ENCODE data around the gene MYO5A. TPM values are rescaled to one million over a fixed set of nuclear protein-coding genes. Genes with fewer than 3 reads are reported as not detected.
A peak's percentile ranks its signal among the peaks of the same experiment; 100 is the strongest.
"Not testable (repeated sequence)": the region's sequence is repeated elsewhere in the genome, so short reads cannot be mapped to it uniquely, and the experiment has no call there.

MYO5A gene
- total RNA-seq, 1 donor from 2014 or later = 40.4 TPM

- DNase-seq (ENCODE audit: low spot score) = no peak
These were observed 109.2 kb downstream of the MYO5A start for GRCh38 chr15:52419494-52419893.

- DNase-seq (ENCODE audit: low spot score) = peak; percentile 14
These were observed 110.7 kb downstream of the MYO5A start for GRCh38 chr15:52417957-52418356.

DNA sequence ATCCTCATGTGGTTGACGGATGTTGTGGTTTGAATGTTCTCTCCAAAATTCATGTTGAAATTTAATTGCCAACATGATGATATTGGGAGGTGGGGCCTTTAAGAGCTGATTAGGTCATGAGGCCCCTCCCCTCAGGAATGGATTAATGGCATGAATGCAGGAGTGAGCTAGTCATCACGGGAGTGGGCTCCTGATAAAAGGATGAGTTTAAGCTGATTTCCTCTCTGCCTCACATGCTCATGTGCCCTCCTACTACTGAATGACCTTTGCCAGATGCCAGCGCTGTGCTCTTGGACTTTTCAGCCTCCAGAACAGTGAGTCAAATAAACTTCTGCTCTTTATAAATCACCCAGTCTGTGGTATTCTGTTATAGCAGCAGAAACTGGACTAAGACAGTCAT is 111.2 kb downstream of the MYO5A start:
- no peak for DNase-seq (ENCODE audit: low spot score)

DNA sequence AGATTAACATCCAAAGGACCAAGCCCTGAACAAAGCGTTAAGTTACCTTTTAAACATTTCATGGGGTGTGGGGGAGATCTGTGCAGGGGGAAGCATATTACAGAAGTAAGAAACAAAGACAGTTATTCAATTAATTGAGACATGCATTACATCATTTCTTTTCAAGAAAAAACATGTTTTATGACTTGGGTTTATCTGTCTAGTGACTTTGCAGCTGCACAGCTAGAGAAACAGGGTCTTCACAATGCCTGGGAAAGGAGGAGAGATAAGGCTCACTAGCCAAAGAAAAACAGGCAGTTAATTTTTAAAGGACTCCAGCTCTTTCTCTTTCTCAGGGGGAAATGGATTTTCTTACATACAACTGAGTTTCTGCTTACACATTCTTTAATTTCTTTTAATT is 112.1 kb downstream of the MYO5A start:
- DNase-seq (ENCODE audit: low spot score) = not testable (repeated sequence)

DNA sequence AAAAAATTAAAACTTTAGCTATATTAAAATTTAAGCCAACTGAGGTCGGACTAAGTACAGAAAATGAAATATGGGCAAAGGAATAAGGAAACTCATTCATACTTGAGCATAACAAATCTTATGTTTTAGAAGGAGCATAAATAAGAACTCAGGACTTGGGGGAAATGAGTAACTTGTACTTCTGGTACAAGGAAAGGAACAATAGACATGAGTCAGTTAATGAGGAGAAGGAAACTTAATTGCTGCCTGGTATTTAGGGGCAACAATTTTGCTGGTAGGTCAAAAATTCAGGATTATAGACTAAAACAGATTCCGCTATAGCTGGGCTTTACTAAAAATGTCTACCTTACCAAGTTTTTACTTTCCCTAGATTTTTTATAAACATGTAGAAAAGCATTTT is 113.1 kb downstream of the MYO5A start:
- no peak for DNase-seq (ENCODE audit: low spot score)

DNA sequence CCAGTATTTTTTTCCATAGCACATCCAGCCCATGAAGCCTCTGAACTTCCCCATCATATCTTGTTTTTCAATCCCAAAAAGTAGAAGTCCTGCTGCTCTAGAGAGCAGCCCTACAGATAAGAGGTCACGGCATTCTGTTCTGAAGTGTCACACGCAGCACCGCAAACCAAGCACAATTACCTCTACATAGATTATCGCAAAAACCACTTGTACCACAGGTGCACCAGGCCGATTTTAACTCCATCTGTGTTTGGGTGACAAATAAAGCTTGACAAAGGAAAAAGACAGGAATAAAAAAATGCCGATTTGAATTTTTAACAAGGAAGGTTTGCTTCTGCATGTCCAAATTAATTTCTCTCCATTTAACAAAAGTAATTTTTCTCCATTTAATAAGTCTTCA is 113.7 kb downstream of the MYO5A start:
- DNase-seq (ENCODE audit: low spot score) = no peak

GRCh38 chr15:52408823-52409222 is 119.9 kb downstream of the MYO5A start:
- no peak for DNase-seq (ENCODE audit: low spot score)

GRCh38 chr15:52407374-52407773 is 121.3 kb downstream of the MYO5A start:
- DNase-seq (ENCODE audit: low spot score) = no peak

- DNase-seq (ENCODE audit: low spot score) = no peak
These were observed 122.1 kb downstream of the MYO5A start for GRCh38 chr15:52406601-52407000.

GRCh38 chr15:52405856-52406255 is 122.8 kb downstream of the MYO5A start:
- DNase-seq (ENCODE audit: low spot score) = peak; percentile 43

DNA sequence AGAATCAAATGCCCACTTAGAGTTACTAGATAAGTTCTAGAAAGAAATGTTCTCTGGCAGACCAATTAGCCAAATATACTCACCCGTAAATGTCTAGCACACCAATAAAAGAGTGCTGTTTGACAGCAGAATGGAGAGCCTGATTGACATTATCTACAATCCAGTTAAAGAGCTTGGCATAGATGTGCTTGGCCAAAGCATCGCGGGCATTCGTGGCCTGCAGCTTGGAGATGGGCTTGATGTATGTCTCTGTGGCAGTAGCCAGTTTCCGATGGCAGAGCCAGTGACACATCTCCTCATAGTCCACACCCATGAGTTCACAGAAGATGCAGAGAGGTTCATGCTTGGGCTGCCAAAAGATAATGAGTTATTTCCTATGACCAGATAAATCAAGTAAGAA is 131.6 kb downstream of the MYO5A start:
- no peak for DNase-seq (ENCODE audit: low spot score)

GRCh38 chr15:52394118-52394517 is 134.6 kb downstream of the MYO5A start:
- no peak for DNase-seq (ENCODE audit: low spot score)

GRCh38 chr15:52392008-52392687 is 136.5 kb downstream of the MYO5A start:
- no peak for DNase-seq (ENCODE audit: low spot score)

GRCh38 chr15:52391069-52391468 is 137.6 kb downstream of the MYO5A start:
- DNase-seq (ENCODE audit: low spot score) = no peak

- no peak for DNase-seq (ENCODE audit: low spot score)
These were observed 143.0 kb downstream of the MYO5A start for GRCh38 chr15:52385670-52386069.

DNA sequence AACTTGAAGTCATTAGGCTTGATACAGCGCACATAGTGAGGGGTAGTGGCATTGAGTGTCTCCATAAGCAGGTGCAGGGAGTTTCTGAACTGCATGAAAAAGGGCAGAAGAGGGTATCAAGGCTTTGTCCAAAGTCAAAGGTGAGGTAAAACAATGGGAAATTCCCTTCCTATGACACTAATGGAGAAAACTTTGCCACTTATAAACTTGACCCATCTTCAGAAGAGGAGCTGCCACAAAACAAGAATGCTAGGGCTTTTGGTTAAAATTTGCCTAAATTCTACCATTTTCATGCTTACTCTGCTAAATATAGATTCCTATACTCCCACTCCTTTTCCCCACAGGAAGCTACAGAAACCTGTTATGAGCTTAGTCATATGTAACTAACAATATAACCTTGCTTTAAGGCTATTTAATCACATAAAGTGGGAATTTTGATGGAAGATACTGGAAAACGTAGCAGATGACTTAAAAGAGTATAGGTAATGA is 145.5 kb downstream of the MYO5A start:
- no peak for DNase-seq (ENCODE audit: low spot score)

DNA sequence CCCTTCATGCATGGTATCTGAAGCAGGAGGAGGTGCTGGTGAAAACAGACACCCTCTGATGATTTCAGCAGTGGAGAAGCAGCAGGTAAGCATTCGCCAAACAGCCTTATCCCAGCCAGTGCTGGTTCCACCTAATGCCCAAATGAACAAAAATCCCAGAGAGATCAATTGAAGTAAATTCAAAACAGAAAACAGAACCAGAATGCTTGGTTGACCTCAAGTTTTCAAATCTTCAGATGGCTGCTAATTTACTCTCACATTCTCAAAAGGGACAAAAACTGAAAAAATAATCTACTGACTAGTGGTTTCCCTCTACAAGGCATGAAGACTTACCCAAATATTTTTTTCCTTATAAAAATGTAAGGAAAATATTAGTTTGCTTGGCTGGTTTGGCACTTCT is 146.0 kb downstream of the MYO5A start:
- DNase-seq (ENCODE audit: low spot score) = no peak

DNA sequence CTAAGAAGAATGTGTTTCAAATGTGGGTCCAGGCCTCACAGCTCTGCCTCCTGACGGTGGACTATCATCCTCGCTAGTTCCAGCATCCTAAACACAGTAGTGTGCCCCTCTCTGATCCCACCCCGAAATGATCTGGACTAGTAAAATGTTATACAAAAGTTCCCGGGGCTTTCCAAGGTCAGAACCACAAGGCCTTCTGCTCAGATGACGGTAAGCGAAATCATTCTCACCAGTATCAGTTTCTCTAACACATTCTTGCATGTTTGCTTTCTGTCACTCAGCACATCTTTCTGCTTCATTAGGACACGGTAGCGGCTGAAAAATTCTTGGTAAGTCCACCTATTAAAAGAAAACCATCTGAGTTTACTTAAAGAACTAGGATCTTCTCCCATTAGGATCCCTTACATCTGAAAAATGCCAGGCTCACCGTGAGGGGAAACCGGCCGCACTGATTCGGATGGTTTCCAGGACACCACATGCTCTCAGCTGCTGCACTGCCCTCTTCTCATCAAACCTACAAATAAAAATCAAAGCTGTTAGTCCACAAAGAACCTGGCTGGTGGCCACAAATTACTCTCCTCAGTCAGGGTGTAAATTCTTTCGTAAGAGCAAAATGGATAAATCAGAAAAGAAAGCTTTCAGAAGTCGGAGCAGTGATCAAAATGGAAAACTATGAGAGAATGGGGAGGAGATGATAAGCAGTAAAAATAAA is 149.1 kb downstream of the MYO5A start:
- no peak for DNase-seq (ENCODE audit: low spot score)

- no peak for DNase-seq (ENCODE audit: low spot score)
These were observed 149.8 kb downstream of the MYO5A start for GRCh38 chr15:52378746-52379394.

GRCh38 chr15:52370010-52370409 is 158.7 kb downstream of the MYO5A start:
- peak; percentile 14 for DNase-seq (ENCODE audit: low spot score)

DNA sequence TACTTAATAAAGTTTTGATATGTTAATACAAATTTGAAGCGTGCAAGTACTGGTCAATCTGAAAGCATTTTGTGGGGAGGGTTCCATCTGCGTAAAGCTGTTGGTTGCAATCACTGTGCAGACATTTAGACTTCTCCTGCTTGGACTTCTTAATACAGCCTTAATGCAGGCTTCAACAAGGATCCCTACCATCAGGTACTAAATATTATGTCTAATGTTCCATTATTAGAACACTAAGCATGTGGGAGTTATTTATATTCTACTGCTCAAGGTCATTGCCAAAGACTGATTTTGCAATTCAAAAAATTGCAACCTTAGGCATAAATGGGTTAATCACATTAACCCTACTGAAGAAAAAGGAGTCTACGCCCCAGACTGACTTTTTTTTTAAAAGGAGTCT is 159.2 kb downstream of the MYO5A start:
- no peak for DNase-seq (ENCODE audit: low spot score)

DNA sequence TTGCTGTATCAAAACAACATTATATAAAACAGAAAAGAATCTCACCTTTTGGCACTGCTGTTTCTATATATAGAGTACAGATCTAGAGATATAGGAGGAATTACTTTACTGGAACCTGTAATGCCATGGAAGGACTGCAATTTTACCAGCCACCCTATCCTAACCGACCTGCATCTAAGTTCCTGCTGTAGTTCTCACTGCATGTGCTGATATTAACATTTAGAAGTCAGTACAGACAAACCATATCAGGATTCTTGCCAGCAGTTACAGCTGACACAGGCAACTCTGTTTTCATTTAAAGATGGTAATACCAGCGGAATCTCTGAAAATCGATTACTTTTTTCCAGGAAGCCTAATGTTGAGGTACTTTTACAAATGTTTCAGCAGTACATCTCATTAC is 159.7 kb downstream of the MYO5A start:
- peak; percentile 9 for DNase-seq (ENCODE audit: low spot score)

- DNase-seq (ENCODE audit: low spot score) = no peak
These were observed 160.3 kb downstream of the MYO5A start for GRCh38 chr15:52368402-52368801.

Measured in umbilical cord (tissue), 2 donors.